H1 (cell line): Measurements from ENCODE around the gene KATNAL1. TPM values are rescaled to one million over a fixed set of nuclear protein-coding genes. Genes with fewer than 3 reads are reported as not detected.

Experiments used
- CTCF ChIA-PET: fragments of 300-600 bp; sonication (Branson Sonifier 250); formaldehyde crosslinking; loops from one replicate; lab custom pipeline; 2021; ENCODE audit not compliant: partially characterized antibody; lab: Charles Lee
- POLR2A ChIA-PET: fragments of 300-600 bp; sonication (Branson Sonifier 250); formaldehyde crosslinking; loops from one replicate; lab custom pipeline; 2021; ENCODE audit warnings: inconsistent platforms; ENCODE audit not compliant: partially characterized antibody; lab: Charles Lee
- DNase-seq, 2 experiments: peaks; one replicate each; pipeline versions ENCODE4 v3.0.0 to v3.0.0-alpha.2; 2010 to 2022; ENCODE audit warnings: low spot score in 2 of 2, low read depth in 1 of 2, mixed read lengths in 1 of 2
- FAIRE-seq: peaks from 2 replicates; lab custom pipeline; 2011; peaks lifted over from hg19 to GRCh38; lab: Jason Lieb, UNC
- H2AFZ ChIP-seq: 2 replicates; pipeline ENCODE4 v1.8.1; 2012; ENCODE audit warnings: low read length, inconsistent platforms
- H2AK5ac ChIP-seq: 2 replicates; pipeline ENCODE4 v1.6.1; 2013; ENCODE audit warnings: low read depth, low read length
- H2BK120ac ChIP-seq: replicated peaks from 2 replicates; pipeline ENCODE3; 2013; ENCODE audit warnings: low read depth, low read length, inconsistent platforms
- H2BK12ac ChIP-seq: 2 replicates; pipeline ENCODE4 v1.6.1; 2013; ENCODE audit warnings: low read depth, low read length
- H2BK15ac ChIP-seq: 2 replicates; pipeline ENCODE4 v1.6.1; 2013; ENCODE audit warnings: low read length
- H2BK20ac ChIP-seq: 2 replicates; pipeline ENCODE4 v1.6.1; 2013; ENCODE audit warnings: low read length
- H2BK5ac ChIP-seq: 2 replicates; pipeline ENCODE4 v1.6.1; 2013; ENCODE audit warnings: low read depth, low read length
- H3K14ac ChIP-seq: 2 replicates; pipeline ENCODE4 v1.6.1; 2013; ENCODE audit warnings: inconsistent platforms; ENCODE audit not compliant: insufficient read length
- H3K18ac ChIP-seq: 2 replicates; pipeline ENCODE4 v1.6.1; 2013; ENCODE audit warnings: low read length; ENCODE audit errors: extremely low read depth
- H3K23ac ChIP-seq: 2 replicates; pipeline ENCODE4 v1.6.1; 2013; ENCODE audit warnings: inconsistent platforms; ENCODE audit not compliant: insufficient read length
- H3K23me2 ChIP-seq: 2 replicates; pipeline ENCODE4 v1.6.1; 2013; ENCODE audit warnings: low read depth, low read length
- H3K27ac ChIP-seq: 2 replicates; pipeline ENCODE4 v1.6.1; 2011; ENCODE audit warnings: low read depth, low read length, inconsistent platforms
- H3K27me3 ChIP-seq, 4 experiments: replicated peaks in 1 of 4; 1 replicate in 1 of 4; 2 replicates in 3 of 4; pipeline versions ENCODE4 v1.6.1 to v1.8.1; 2011 to 2013; ENCODE audit warnings: low read length in 3 of 4, mild to moderate bottlenecking in 3 of 4, inconsistent platforms in 2 of 4, mixed read lengths in 2 of 4, moderate library complexity in 1 of 4; ENCODE audit not compliant: control insufficient read depth in 3 of 4, insufficient read depth in 3 of 4; ENCODE audit errors: extremely low read depth in 1 of 4
- H3K36me3 ChIP-seq, 4 experiments: 2 replicates each; pipeline versions ENCODE4 v1.6.1 to v1.8.1; 2011 to 2013; ENCODE audit warnings: mild to moderate bottlenecking in 4 of 4, low read length in 3 of 4, moderate library complexity in 2 of 4, control low read depth in 1 of 4, inconsistent platforms in 1 of 4; ENCODE audit not compliant: insufficient read depth in 4 of 4, control insufficient read depth in 2 of 4
- H3K4ac ChIP-seq: replicated peaks from 2 replicates; pipeline ENCODE3; 2013; ENCODE audit warnings: low read length, low read depth, mixed read lengths, inconsistent platforms; ENCODE audit not compliant: insufficient read length
- H3K4me1 ChIP-seq, 4 experiments: replicated peaks in 1 of 4; 1 replicate in 1 of 4; 2 replicates in 3 of 4; pipeline versions ENCODE4 v1.6.1 to v1.8.1; 2011 to 2013; ENCODE audit warnings: low read length in 3 of 4, inconsistent platforms in 2 of 4, mixed read lengths in 1 of 4; ENCODE audit not compliant: insufficient read depth in 4 of 4, control insufficient read depth in 3 of 4
- H3K4me2 ChIP-seq, 2 experiments: 2 replicates each; pipeline versions ENCODE4 v1.6.1 to v1.8.1; 2011 to 2013; ENCODE audit warnings: low read depth in 2 of 2, low read length in 2 of 2, control low read depth in 1 of 2, inconsistent platforms in 1 of 2, mild to moderate bottlenecking in 1 of 2; ENCODE audit not compliant: insufficient read depth in 1 of 2
- H3K4me3 ChIP-seq, 4 experiments: fragments of 200-600, 300-600 bp in 1 of 4; sonication (generic), shearing (Covaris generic), sonication (Bioruptor Twin) in 1 of 4; 2 replicates each; pipeline versions ENCODE4 v1.5.1 to v1.8.1; 2011 to 2016; ENCODE audit warnings: low read length in 4 of 4, low read depth in 3 of 4, control low read depth in 2 of 4, inconsistent platforms in 2 of 4, mild to moderate bottlenecking in 2 of 4, mixed read lengths in 1 of 4, moderate library complexity in 1 of 4; ENCODE audit not compliant: insufficient read depth in 2 of 4; ENCODE audit errors: extremely low read depth in 1 of 4
- H3K56ac ChIP-seq: replicated peaks from 2 replicates; pipeline ENCODE3; 2013; ENCODE audit warnings: low read depth, mild to moderate bottlenecking, mixed read lengths, low read length, inconsistent platforms; ENCODE audit not compliant: insufficient read length
- H3K79me1 ChIP-seq: 2 replicates; pipeline ENCODE4 v1.6.1; 2013; ENCODE audit warnings: low read depth, low read length, control low read depth
- H3K79me2 ChIP-seq, 2 experiments: 2 replicates each; pipeline versions ENCODE4 v1.6.1 to v1.8.1; 2012 to 2013; ENCODE audit warnings: low read length in 2 of 2, mild to moderate bottlenecking in 2 of 2, inconsistent platforms in 1 of 2; ENCODE audit not compliant: insufficient read depth in 2 of 2, control insufficient read depth in 1 of 2
- H3K9ac ChIP-seq, 4 experiments: replicated peaks in 1 of 4; 1 replicate in 1 of 4; 2 replicates in 3 of 4; pipeline versions ENCODE4 v1.6.1 to v1.8.1; 2011 to 2013; ENCODE audit warnings: low read depth in 3 of 4, low read length in 3 of 4, control low read depth in 2 of 4, mild to moderate bottlenecking in 2 of 4, moderate library complexity in 2 of 4, inconsistent platforms in 1 of 4; ENCODE audit errors: extremely low read depth in 1 of 4
- H3K9me3 ChIP-seq, 2 experiments: 2 replicates each; pipeline versions ENCODE4 v1.6.1 to v1.8.1; 2012 to 2013; ENCODE audit warnings: mild to moderate bottlenecking in 2 of 2, moderate library complexity in 2 of 2, control low read depth in 1 of 2, inconsistent platforms in 1 of 2, low read depth in 1 of 2, low read length in 1 of 2, mixed read lengths in 1 of 2; ENCODE audit not compliant: insufficient read depth in 2 of 2
- H4K20me1 ChIP-seq, 2 experiments: replicated peaks in 1 of 2; 2 replicates each; pipeline versions ENCODE3 to v1.8.1; 2011 to 2013; ENCODE audit warnings: inconsistent platforms in 2 of 2, low read length in 2 of 2, mild to moderate bottlenecking in 1 of 2; ENCODE audit not compliant: insufficient read depth in 2 of 2, control insufficient read depth in 1 of 2
- H4K5ac ChIP-seq: 2 replicates; pipeline ENCODE4 v1.6.1; 2013; ENCODE audit warnings: low read length, low read depth, mixed read lengths, inconsistent platforms; ENCODE audit not compliant: insufficient read length
- H4K8ac ChIP-seq: 2 replicates; pipeline ENCODE4 v1.8.0; 2013; ENCODE audit warnings: mild to moderate bottlenecking, moderate library complexity, low read length, inconsistent platforms; ENCODE audit not compliant: insufficient read depth; ENCODE audit errors: extremely low read depth
- H4K91ac ChIP-seq: replicated peaks from 2 replicates; pipeline ENCODE3; 2013; ENCODE audit warnings: low read length, mixed read lengths, inconsistent platforms; ENCODE audit not compliant: insufficient read length
- BACH1 ChIP-seq: IDR thresholded peaks from 2 replicates; pipeline ENCODE4 v1.6.1; 2012; ENCODE audit warnings: low read length, improper control_type of control experiment
- EGR1 ChIP-seq: IDR thresholded peaks from 2 replicates; pipeline ENCODE4 v1.6.1; 2011; ENCODE audit warnings: low read depth, low read length, borderline replicate concordance
- GABPA ChIP-seq: IDR thresholded peaks from 2 replicates; pipeline ENCODE4 v1.6.1; 2011; ENCODE audit warnings: mild to moderate bottlenecking, low read length, moderate library complexity, borderline replicate concordance; ENCODE audit not compliant: insufficient read depth
- JUND ChIP-seq: IDR thresholded peaks from 2 replicates; pipeline ENCODE4 v1.6.1; 2011; ENCODE audit warnings: mild to moderate bottlenecking, improper control_type of control experiment, low read length
- NRF1 ChIP-seq: IDR thresholded peaks from 2 replicates; pipeline ENCODE4 v1.6.1; 2011; ENCODE audit warnings: mild to moderate bottlenecking, low read depth, low read length, improper control_type of control experiment
- PHF8 ChIP-seq: fragments of 200-600 bp; sonication (generic); conservative IDR thresholded peaks from 2 replicates; pipeline ENCODE4 v1.7.1; 2012; ENCODE audit warnings: low read depth, mild to moderate bottlenecking, inconsistent platforms, low read length, moderate library complexity
- POLR2A ChIP-seq, 2 experiments: IDR thresholded peaks; 1 replicate in 1 of 2; 2 replicates in 1 of 2; pipeline ENCODE4 v1.6.1; 2011; ENCODE audit warnings: low read depth in 2 of 2, low read length in 2 of 2, mild to moderate bottlenecking in 2 of 2; ENCODE audit errors: control extremely low read depth in 1 of 2
- RXRA ChIP-seq: IDR thresholded peaks from 2 replicates; pipeline ENCODE4 v1.6.1; 2011; ENCODE audit warnings: low read depth, mild to moderate bottlenecking, low read length, moderate library complexity; ENCODE audit not compliant: insufficient read depth
- SAP30 ChIP-seq: fragments of 300-600 bp; sonication (generic); IDR thresholded peaks from 2 replicates; pipeline ENCODE4 v1.7.1; 2012; ENCODE audit warnings: low read length, moderate library complexity, mild to moderate bottlenecking, inconsistent platforms; ENCODE audit not compliant: insufficient read depth, insufficient replicate concordance
- SP4 ChIP-seq: IDR thresholded peaks from 2 replicates; pipeline ENCODE4 v1.6.1; 2012; ENCODE audit warnings: low read length, inconsistent platforms
- SUZ12 ChIP-seq: fragments of 200-600 bp; sonication (generic); IDR thresholded peaks from 2 replicates; pipeline ENCODE4 v1.6.1; 2012; ENCODE audit warnings: mild to moderate bottlenecking, inconsistent platforms, low read length, moderate library complexity, mixed read lengths
- TAF1 ChIP-seq: IDR thresholded peaks from 2 replicates; pipeline ENCODE4 v1.6.1; 2011; ENCODE audit warnings: mild to moderate bottlenecking, low read depth, low read length
- TAF7 ChIP-seq: optimal IDR thresholded peaks from 2 replicates; pipeline ENCODE3; 2011; ENCODE audit warnings: low read depth, mild to moderate bottlenecking, inconsistent platforms, low read length, moderate library complexity, borderline replicate concordance
- TEAD4 ChIP-seq: IDR thresholded peaks from 2 replicates; pipeline ENCODE4 v1.6.1; 2012; ENCODE audit warnings: low read depth, low read length, inconsistent platforms, mixed read lengths
- WGBS, 2 experiments: shearing (Covaris generic) in 1 of 2; methylation state at CpG; one replicate each; pipeline versions ENCODE4 v1.1.6 to v1.1.7; 2013 to 2015; ENCODE audit warnings: low lambda C conversion rate in 2 of 2, mixed read lengths in 2 of 2, inconsistent platforms in 1 of 2, low coverage in 1 of 2, missing lambda C conversion rate in 1 of 2; ENCODE audit not compliant: insufficient replicate concordance in 2 of 2, insufficient coverage in 1 of 2, insufficient read length in 1 of 2; ENCODE audit errors: extremely low coverage in 1 of 2, missing lambda C conversion rate in 1 of 2; 5-methylcytosine and 5-hydroxymethylcytosine counted together
- polyA plus RNA-seq, 7 experiments: library from polyadenylated mRNA; depleted of rRNA in 3 of 7; stranded (reverse) in 5 of 7; unstranded in 2 of 7; fragments of >200 nt in 5 of 7; fragments of 200-250 nt in 2 of 7; gene quantifications; 1 replicate in 5 of 7; 2 replicates in 1 of 7; 4 replicates in 1 of 7; pipeline versions ENCODE4 v1.2.1 to v1.2.3, GENCODE V29; 2011 to 2013; ENCODE audit warnings: missing spikeins in 2 of 7, mixed read lengths in 2 of 7
- total RNA-seq: library from RNA; stranded (reverse); fragmentation: NEBNext Ultra II Directional; extraction: Animal tissue kit (Norgen Biotek cat#: 25700); gene quantifications from 2 replicates; pipeline ENCODE4 v1.2.1, GENCODE V29; 2021

Gene KATNAL1
- total and polyA plus RNA-seq, 2 of the 8 experiments (the other 6 are each of a cell fraction or from before 2014, with no cell fraction given), result 4.0 to 13.2 TPM

GRCh38 chr13:30346153-30346788 is 38.9 kb upstream of the KATNAL1 start:
- Histone ChIP-seq H2BK20ac (no peak overlapping the region), H3K79me1 (no peaks in the 10 kb centered on the region; the same call in 1 of the 2 replicates), H4K91ac (no peak overlapping the region), H3K27me3 (no peaks in the 10 kb centered on the region), H3K23me2 (no peaks in the 10 kb centered on the region), H4K8ac (no peak overlapping the region), H3K56ac (no peak overlapping the region), H2AFZ (no peak overlapping the region), H3K23ac (no peak overlapping the region), H3K4me1 (no peaks in the 10 kb centered on the region), H4K20me1 (no peaks in the 10 kb centered on the region), H3K9me3 (no peaks in the 10 kb centered on the region), H4K5ac (no peak overlapping the region), H3K4me2 (no peak overlapping the region), H2BK5ac (no peak overlapping the region), H3K4ac (no peak overlapping the region), H2BK15ac (no peak overlapping the region), H2BK12ac (no peak overlapping the region), H3K36me3 (no peaks in the 10 kb centered on the region), H2BK120ac (no peak overlapping the region), H3K27ac (no peak overlapping the region), H3K4me3 (no peak overlapping the region), H3K9ac (no peak overlapping the region), H2AK5ac (no peak overlapping the region), H3K79me2 (no peaks in the 10 kb centered on the region), H3K14ac (no peak overlapping the region), H3K18ac (no peak overlapping the region)
- 89% methylated on average over 5 of the region's 5 CpGs; no CpG with 5 or more reads in 1 of the 2 experiments for WGBS, 2 experiments
- ChIA-PET CTCF (interaction anchor here (1.1 to 1.4 kb wide), 3 partner anchors 11 to 230 kb away, joined by 3 to 6 read pairs (median 3); no protein-coding TSS in a partner anchor), POLR2A (no interaction called here)
- FAIRE-seq, result no peak
- DNase-seq, result no peak
- no peak for TF ChIP-seq NRF1
- no peak for TF ChIP-seq GABPA
- no peak for TF ChIP-seq TEAD4
- no peak for TF ChIP-seq JUND
- no peak for TF ChIP-seq BACH1
- no peak for TF ChIP-seq POLR2A (IDR thresholded peaks at IDR 0.05; ENCODE audit: control extremely low read depth in 1 of 2, low read depth in 2 of 2, low read length in 2 of 2)
- TF ChIP-seq TAF7, result no peak
- no peak for TF ChIP-seq SAP30
- no peak for TF ChIP-seq RXRA
- TF ChIP-seq SUZ12, result no peak
- no peak for TF ChIP-seq SP4
- no peak for TF ChIP-seq PHF8
- no peak for TF ChIP-seq TAF1
- TF ChIP-seq EGR1, result no peak
